ENCODE data around the gene SUV39H2.

The SUV39H2 gene

DNA sequence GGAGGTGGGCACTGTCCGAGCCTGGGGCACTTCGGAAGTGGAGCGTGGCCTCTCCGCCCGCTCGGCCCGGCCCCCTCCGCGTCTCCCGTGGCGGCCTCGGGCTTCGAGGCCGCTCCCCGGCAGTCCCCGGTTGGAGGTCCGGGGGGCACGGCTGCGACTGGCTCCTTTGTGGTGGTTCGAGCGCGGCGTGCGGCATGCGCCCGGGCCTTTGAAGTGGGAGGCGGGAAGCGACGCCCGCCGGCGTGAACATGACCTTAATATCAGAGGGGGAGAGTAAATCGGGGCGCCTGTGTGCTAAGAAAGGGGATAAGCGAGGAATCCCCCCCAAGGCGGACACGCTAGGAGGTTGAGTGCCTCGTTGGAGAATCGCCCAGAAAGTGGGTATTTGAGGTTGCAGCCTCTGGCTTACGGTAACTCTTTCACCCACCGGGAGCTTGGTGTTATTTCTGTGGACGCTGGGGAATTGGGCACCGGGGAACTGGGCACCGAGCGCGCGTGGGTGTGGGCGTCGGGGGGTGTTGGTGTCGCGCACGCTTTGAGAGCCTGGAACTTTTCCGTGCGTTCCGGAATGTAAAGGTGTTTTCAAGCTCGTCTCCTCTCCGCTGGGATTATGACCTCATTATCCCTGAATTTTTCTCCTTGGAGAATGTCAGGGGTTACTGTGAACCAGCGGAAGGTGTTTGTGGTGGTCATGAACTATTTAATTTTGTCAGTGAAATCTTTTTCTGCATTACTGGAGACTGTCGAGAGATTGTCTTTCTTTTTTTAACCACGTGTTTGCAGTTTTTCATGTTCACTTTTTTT, 660 bp downstream of the SUV39H2 start:
- TF ChIP-seq, protein P1, sequence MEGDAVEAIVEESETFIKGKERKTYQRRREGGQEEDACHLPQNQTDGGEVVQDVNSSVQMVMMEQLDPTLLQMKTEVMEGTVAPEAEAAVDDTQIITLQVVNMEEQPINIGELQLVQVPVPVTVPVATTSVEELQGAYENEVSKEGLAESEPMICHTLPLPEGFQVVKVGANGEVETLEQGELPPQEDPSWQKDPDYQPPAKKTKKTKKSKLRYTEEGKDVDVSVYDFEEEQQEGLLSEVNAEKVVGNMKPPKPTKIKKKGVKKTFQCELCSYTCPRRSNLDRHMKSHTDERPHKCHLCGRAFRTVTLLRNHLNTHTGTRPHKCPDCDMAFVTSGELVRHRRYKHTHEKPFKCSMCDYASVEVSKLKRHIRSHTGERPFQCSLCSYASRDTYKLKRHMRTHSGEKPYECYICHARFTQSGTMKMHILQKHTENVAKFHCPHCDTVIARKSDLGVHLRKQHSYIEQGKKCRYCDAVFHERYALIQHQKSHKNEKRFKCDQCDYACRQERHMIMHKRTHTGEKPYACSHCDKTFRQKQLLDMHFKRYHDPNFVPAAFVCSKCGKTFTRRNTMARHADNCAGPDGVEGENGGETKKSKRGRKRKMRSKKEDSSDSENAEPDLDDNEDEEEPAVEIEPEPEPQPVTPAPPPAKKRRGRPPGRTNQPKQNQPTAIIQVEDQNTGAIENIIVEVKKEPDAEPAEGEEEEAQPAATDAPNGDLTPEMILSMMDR (IDR thresholded peaks at IDR 0.05) = no peak
- no peak for TF ChIP-seq ZFX (IDR thresholded peaks at IDR 0.05; ENCODE audit: borderline replicate concordance)
- H3K27ac ChIP-seq = peak overlapping the region; percentile 95

DNA sequence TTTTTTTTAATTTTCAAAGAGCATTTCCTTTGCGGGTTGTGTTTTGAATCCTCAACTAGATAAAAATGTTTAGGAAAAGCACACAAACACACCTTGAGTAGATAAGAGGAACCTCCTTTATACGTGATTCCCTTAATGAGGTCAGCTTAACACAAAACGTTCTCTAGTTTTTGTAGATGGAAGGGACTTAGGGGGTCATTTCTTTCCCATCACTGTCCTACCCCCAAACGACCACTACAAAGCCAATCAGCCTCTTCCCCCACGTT, 1.2 kb downstream of the SUV39H2 start:
- peak overlapping the region; percentile 95 for H3K27ac ChIP-seq

DNA sequence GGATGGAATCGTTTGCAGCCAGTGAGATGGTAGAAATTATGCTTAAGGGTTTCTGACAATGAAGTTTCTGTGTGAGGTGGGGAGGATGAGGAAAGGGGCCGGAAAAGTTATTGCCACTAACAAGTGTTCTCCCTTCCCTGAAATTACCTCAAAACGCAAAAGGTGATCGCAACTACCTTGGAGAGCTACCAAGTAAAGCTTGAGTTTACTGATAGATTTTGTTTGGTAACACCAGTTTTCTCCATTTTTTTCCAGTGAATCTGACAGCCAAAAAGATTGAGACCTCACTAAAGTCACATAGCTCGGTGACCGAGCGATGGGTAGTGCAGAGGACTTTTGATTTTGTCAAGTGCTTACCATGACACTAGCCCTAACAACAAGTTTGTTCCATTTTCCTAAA, 1.6 kb downstream of the SUV39H2 start:
- no peak overlapping the region for H3K27ac ChIP-seq
- TF ChIP-seq, protein P1 (IDR thresholded peaks at IDR 0.05) = no peak
- TF ChIP-seq ZFX (IDR thresholded peaks at IDR 0.05; ENCODE audit: borderline replicate concordance) = no peak

More for the DNA sequence above, 1.2 kb downstream of the SUV39H2 start:
- TF ChIP-seq ZFX (IDR thresholded peaks at IDR 0.05; ENCODE audit: borderline replicate concordance) = no peak
- TF ChIP-seq, protein P1 (IDR thresholded peaks at IDR 0.05) = no peak

DNA sequence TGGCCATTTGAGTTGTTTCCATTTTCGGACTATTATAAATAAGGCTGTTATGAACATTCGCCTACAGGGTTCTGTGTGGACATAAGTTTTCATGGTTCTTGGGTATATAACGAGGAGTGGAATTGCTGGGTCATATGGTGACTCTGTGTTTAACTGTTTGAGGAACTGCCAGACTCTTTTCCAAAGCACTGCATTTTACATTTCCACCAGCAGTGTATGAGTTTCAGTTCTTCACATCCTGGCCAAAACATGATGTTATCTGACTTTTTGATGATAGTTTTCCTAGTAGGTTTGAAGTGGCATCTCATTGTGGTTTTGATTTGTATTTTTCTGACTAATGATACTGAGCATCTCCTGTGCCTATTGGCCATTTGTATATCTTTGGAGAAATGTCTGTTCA, 5.4 kb downstream of the SUV39H2 start:
- TF ChIP-seq ZFX (IDR thresholded peaks at IDR 0.05; ENCODE audit: borderline replicate concordance) = no peak
- TF ChIP-seq, protein P1 (IDR thresholded peaks at IDR 0.05) = no peak
- H3K27ac ChIP-seq = no peak overlapping the region

DNA sequence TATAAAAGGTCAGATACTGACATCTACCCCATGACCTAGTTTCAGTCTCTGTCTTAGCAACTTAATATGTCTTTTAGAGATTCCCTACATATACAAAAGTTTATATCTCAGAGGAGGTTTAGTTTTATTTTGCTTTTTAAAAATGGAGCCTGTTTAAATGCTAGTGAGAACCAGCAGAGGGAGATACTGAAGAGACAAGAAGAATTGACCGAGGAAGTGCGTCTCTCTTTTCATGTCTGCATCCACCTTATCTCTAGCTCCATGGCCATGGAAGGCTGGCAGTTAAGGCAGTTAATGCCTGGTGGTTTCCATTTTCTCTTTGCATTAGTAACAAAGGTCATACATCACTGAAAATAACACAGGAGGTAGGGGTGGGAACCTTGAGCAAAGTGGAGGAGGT, 10.7 kb downstream of the SUV39H2 start:
- TF ChIP-seq ZFX (IDR thresholded peaks at IDR 0.05; ENCODE audit: borderline replicate concordance) = no peak
- TF ChIP-seq, protein P1 (IDR thresholded peaks at IDR 0.05) = 0 out of 2 replicates have a peak, but pooled peaks have one; percentile 10
- H3K27ac ChIP-seq = no peak overlapping the region

DNA sequence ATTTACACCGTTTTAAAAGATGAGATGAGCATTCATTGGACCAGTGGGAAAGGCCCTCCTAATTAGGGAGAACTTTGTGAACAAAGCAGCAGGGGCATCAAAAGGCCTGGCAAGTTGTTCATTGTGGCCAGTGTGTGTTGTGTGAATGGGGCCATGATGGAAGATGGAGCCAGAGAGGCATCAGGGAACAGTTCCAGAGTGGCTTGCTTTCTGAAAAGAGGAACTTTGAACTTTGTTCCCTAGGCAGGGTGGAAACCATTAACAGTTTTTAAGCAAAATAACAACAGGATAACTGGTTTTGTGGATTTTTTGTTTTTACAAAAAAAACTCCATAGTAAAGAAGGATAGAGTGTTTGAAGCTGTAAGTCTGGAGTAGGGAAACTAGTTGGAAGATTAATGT, 12.5 kb downstream of the SUV39H2 start:
- TF ChIP-seq ZFX (IDR thresholded peaks at IDR 0.05; ENCODE audit: borderline replicate concordance) = no peak
- TF ChIP-seq, protein P1 (IDR thresholded peaks at IDR 0.05) = no peak
- no peak overlapping the region for H3K27ac ChIP-seq

DNA sequence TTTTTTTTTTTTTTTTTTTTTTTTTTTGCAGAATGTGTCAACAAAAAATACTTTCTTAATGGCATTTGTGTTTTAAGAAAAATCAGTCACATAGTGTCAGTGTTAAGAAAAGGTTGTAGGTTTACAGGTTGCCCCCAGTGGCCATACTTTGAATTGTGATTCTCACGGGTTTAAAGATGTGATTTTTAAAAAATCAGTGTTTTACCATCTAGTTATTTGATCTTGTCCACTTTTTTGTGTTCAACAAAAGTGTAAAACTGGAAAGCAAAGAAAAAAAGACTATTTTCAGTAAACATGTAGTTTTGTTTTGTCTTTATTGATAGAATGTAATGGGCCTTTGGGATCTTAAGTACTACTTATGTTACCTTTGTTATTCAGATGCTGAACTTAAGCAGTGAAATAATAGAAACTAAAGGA, 25.7 kb downstream of the SUV39H2 start:
- H3K27ac ChIP-seq = no peak overlapping the region
- no peak for TF ChIP-seq ZFX (IDR thresholded peaks at IDR 0.05; ENCODE audit: borderline replicate concordance)
- TF ChIP-seq, protein P1 (IDR thresholded peaks at IDR 0.05) = peak; percentile 68

Measured in 22Rv1 (cell line).